Liver (tissue), 9 donors: Measurements from ENCODE around the gene RPH3AL. TPM values are rescaled to one million over a fixed set of nuclear protein-coding genes. Genes with fewer than 3 reads are reported as not detected.

Source experiments
- DNase-seq: peaks from one replicate; pipeline ENCODE4 v3.0.0-alpha.2; 2017; ENCODE audit warnings: low spot score
- H3K27ac ChIP-seq, 2 donors: one replicate each; pipeline ENCODE4 v1.7.0; 2013; ENCODE audit warnings: inconsistent platforms in 2 of 2, low read length in 2 of 2, control low read depth in 1 of 2, low read depth in 1 of 2, mild to moderate bottlenecking in 1 of 2
- H3K27me3 ChIP-seq, 4 donors: one replicate each; pipeline versions ENCODE4 v1.6.1 to v1.7.0; 2013; ENCODE audit warnings: low read length in 3 of 4, inconsistent platforms in 1 of 4, mild to moderate bottlenecking in 1 of 4, moderate library complexity in 1 of 4; ENCODE audit not compliant: control insufficient read depth in 4 of 4, insufficient read depth in 4 of 4
- H3K36me3 ChIP-seq, 4 donors: one replicate each; pipeline versions ENCODE4 v1.6.1 to v1.7.0; 2013; ENCODE audit warnings: low read length in 3 of 4, mild to moderate bottlenecking in 3 of 4, low read depth in 1 of 4, moderate library complexity in 1 of 4; ENCODE audit not compliant: control insufficient read depth in 4 of 4, insufficient read depth in 3 of 4
- H3K4me1 ChIP-seq, 4 donors: one replicate each; pipeline versions ENCODE4 v1.6.1 to v1.7.0; 2013; ENCODE audit warnings: low read length in 3 of 4, mild to moderate bottlenecking in 3 of 4, moderate library complexity in 1 of 4; ENCODE audit not compliant: control insufficient read depth in 4 of 4, insufficient read depth in 4 of 4
- H3K4me3 ChIP-seq, 3 donors: one replicate each; pipeline versions ENCODE4 v1.6.1 to v1.7.0; 2013; ENCODE audit warnings: low read length in 3 of 3, control low read depth in 1 of 3, low read depth in 1 of 3, mild to moderate bottlenecking in 1 of 3
- H3K9ac ChIP-seq, 2 donors: one replicate each; pipeline ENCODE4 v1.7.0; 2013; ENCODE audit warnings: low read length in 2 of 2, mild to moderate bottlenecking in 2 of 2, moderate library complexity in 2 of 2, control low read depth in 1 of 2, low read depth in 1 of 2
- H3K9me3 ChIP-seq, 4 donors: one replicate each; pipeline versions ENCODE4 v1.6.1 to v1.7.0; 2013; ENCODE audit warnings: low read length in 3 of 4; ENCODE audit not compliant: control insufficient read depth in 4 of 4
- EGR1 ChIP-seq, 2 donors: IDR thresholded peaks; 2 replicates each; pipeline ENCODE4 v1.6.1; 2016 to 2018; ENCODE audit warnings: antibody characterized with exemption in 2 of 2, low read depth in 2 of 2
- FOXA1 ChIP-seq: IDR thresholded peaks from 2 replicates; pipeline ENCODE4 v1.6.1; 2016; ENCODE audit warnings: antibody characterized with exemption
- FOXA2 ChIP-seq: IDR thresholded peaks from 2 replicates; pipeline ENCODE4 v1.6.1; 2016; ENCODE audit warnings: antibody characterized with exemption
- GABPA ChIP-seq, 2 donors: IDR thresholded peaks in 1 of 2; conservative IDR thresholded peaks in 1 of 2; 2 replicates each; pipeline ENCODE4 v1.6.1; 2016; ENCODE audit warnings: antibody characterized with exemption in 2 of 2, mild to moderate bottlenecking in 1 of 2, moderate library complexity in 1 of 2
- HNF4G ChIP-seq: IDR thresholded peaks from 2 replicates; pipeline ENCODE4 v1.6.1; 2016; ENCODE audit warnings: antibody characterized with exemption
- NR2F2 ChIP-seq: IDR thresholded peaks from 2 replicates; pipeline ENCODE4 v1.6.1; 2016; ENCODE audit warnings: antibody characterized with exemption
- RXRA ChIP-seq, 2 donors: IDR thresholded peaks; 2 replicates each; pipeline ENCODE4 v1.6.1; 2017 to 2018; ENCODE audit warnings: antibody characterized with exemption in 2 of 2, mild to moderate bottlenecking in 1 of 2
- SP1 ChIP-seq: IDR thresholded peaks from 2 replicates; pipeline ENCODE4 v1.6.1; 2018; ENCODE audit warnings: antibody characterized with exemption, mild to moderate bottlenecking
- TAF1 ChIP-seq: conservative IDR thresholded peaks from 2 replicates; pipeline ENCODE4 v1.6.1; 2016; ENCODE audit warnings: antibody characterized with exemption, mild to moderate bottlenecking
- YY1 ChIP-seq: IDR thresholded peaks from 2 replicates; pipeline ENCODE4 v1.6.1; 2016; ENCODE audit warnings: antibody characterized with exemption, mild to moderate bottlenecking
- WGBS: extraction: QIAGEN DNeasy Blood & Tissue Kit; methylation state at CpG from one replicate; pipeline ENCODE4 v1.1.7; 2013; 5-methylcytosine and 5-hydroxymethylcytosine counted together
- polyA plus RNA-seq, 2 donors: library from polyadenylated mRNA; stranded (reverse) in 1 of 2; unstranded in 1 of 2; fragments of 200-250 nt in 1 of 2; fragments of >200 nt in 1 of 2; fragmentation: Nextera tagmentation in 1 of 2; extraction: Ambion mirVana in 1 of 2; gene quantifications; one replicate each; pipeline versions ENCODE4 v1.2.1 to v1.2.3, GENCODE V29; 2013 to 2015
- total RNA-seq, 2 donors: library from RNA; depleted of rRNA; stranded (reverse); fragments of >200 nt; gene quantifications; one replicate each; pipeline ENCODE4 v1.2.3, GENCODE V29; 2014
- TF ChIP-seq, protein P1 (sequence below): fragments of 150-350 bp; IDR thresholded peaks from 2 replicates; pipeline ENCODE4 v1.5.1; 2017; ENCODE audit warnings: improper control_type of control experiment, low read depth, low read length; ENCODE audit not compliant: missing input control
- TF ChIP-seq, protein P2 (sequence below): IDR thresholded peaks from 2 replicates; pipeline ENCODE4 v1.6.1; 2016; ENCODE audit warnings: antibody characterized with exemption
- TF ChIP-seq, protein P3 (sequence below): IDR thresholded peaks from 2 replicates; pipeline ENCODE4 v1.6.1; 2016; ENCODE audit warnings: antibody characterized with exemption
- TF ChIP-seq, protein P4 (sequence below): IDR thresholded peaks from 2 replicates; pipeline ENCODE4 v1.6.1; 2016; ENCODE audit warnings: antibody characterized with exemption
- donor health status: healthy.
- donor health status: healthy.
- donor health status: healthy.
- donor health status: healthy.
- donor health status: healthy.

The RPH3AL gene
- total and polyA plus RNA-seq, 4 donors: 8.5 to 52.5 (median 13.9) TPM

DNA sequence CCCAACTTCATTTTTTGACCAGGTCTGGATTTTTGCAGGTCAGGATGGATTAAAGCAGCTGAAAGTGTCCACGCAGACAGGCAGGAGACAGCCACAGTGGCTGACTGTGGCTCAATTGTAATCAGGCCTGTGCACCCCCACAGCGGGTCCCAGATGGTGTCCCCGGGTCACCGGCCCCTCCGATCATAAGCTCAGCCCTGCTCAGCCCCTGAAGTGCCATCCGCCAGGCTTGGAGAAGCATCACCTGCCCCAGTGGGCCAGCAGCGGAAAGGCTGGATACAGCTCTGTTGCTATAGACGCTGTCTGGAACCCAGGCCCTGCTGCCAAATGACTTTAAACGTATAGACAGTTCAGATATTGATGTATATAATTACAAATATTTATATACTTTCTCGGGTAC lies 60.6 kb downstream of the RPH3AL start:
- Histone ChIP-seq H3K36me3 (peaks cover 0 to 3% (median under 1%) of the 10 kb centered on the region in 4 donors), H3K9ac (no peak overlapping the region), H3K9me3 (no peaks in the 10 kb centered on the region), H3K4me1 (no peaks in the 10 kb centered on the region), H3K27ac (no peak overlapping the region), H3K4me3 (no peak overlapping the region), H3K27me3 (no peaks in the 10 kb centered on the region)
- TF ChIP-seq GABPA (IDR thresholded peaks at IDR 0.05 in 1 of 2, conservative IDR thresholded peaks at IDR 0.05 in 1 of 2) (no peak), EGR1 (IDR thresholded peaks at IDR 0.05; ENCODE audit: low read depth in 2 of 2) (no peak)
- 94% methylated on average over 10 of the region's 10 CpGs for WGBS
- no peak for DNase-seq

DNA sequence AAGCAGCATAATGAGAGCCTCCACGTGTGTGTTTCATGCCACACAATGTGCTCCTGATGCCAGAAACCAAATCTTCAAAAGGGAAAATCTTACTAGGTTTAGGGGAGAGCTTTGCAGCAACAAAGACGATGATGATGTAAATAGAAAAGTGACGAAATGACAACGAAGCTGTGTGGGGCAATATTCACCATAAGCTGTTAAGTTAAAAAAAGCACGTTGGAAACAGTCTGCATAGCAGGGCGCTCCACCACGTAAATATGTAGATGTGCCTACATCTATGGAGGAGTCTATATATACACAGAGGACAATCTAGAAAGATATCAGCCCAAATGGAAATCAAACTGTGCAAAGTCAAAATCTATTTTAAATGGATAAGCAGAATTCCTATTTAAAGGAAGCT lies 61.0 kb downstream of the RPH3AL start:
- Histone ChIP-seq H3K9me3 (no peaks in the 10 kb centered on the region), H3K9ac (no peak overlapping the region), H3K27me3 (no peaks in the 10 kb centered on the region), H3K27ac (no peak overlapping the region), H3K36me3 (peaks cover 0 to 3% (median 0%) of the 10 kb centered on the region in 4 donors), H3K4me3 (no peak overlapping the region), H3K4me1 (no peaks in the 10 kb centered on the region)
- TF ChIP-seq SP1: no peak
- TF ChIP-seq FOXA2: no peak
- TF ChIP-seq FOXA1: no peak
- TF ChIP-seq NR2F2: no peak
- no peak for TF ChIP-seq HNF4G
- TF ChIP-seq TAF1: no peak
- DNase-seq: no peak
- WGBS: 88% methylated on average over 7 of the region's 7 CpGs

DNA sequence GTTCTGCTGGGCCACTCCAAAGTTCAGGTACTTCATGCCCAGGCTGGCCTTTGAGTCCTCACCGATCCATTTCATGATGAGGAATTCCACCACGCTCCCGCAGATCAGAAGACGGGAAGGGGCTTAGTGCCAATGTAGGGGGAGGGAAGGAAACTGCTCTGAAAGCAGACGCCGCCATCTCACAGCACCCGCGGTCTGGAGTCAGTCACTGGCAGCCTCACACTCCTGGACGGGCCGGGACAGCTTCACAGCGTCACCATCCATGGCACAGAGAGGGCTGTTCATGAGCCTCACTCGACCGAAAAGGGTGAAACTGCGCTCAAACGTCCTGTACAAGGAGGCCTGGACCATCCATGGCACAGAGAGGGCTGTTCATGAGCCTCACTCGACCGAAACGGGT lies 62.0 kb downstream of the RPH3AL start:
- WGBS: 95% methylated on average over 18 of the region's 18 CpGs
- Histone ChIP-seq H3K9me3 (no peaks in the 10 kb centered on the region), H3K9ac (peak overlapping the region in 1 of 2 donors; percentile 25), H3K27me3 (no peaks in the 10 kb centered on the region), H3K4me3 (no peak overlapping the region), H3K36me3 (peaks cover 0 to 3% (median 2%) of the 10 kb centered on the region in 4 donors), H3K4me1 (no peaks in the 10 kb centered on the region), H3K27ac (no peak overlapping the region)
- TF ChIP-seq GABPA (IDR thresholded peaks at IDR 0.05 in 1 of 2, conservative IDR thresholded peaks at IDR 0.05 in 1 of 2) (no peak), RXRA (IDR thresholded peaks at IDR 0.05) (no peak), YY1 (no peak), SP1 (no peak)
- TF ChIP-seq, protein P1, sequence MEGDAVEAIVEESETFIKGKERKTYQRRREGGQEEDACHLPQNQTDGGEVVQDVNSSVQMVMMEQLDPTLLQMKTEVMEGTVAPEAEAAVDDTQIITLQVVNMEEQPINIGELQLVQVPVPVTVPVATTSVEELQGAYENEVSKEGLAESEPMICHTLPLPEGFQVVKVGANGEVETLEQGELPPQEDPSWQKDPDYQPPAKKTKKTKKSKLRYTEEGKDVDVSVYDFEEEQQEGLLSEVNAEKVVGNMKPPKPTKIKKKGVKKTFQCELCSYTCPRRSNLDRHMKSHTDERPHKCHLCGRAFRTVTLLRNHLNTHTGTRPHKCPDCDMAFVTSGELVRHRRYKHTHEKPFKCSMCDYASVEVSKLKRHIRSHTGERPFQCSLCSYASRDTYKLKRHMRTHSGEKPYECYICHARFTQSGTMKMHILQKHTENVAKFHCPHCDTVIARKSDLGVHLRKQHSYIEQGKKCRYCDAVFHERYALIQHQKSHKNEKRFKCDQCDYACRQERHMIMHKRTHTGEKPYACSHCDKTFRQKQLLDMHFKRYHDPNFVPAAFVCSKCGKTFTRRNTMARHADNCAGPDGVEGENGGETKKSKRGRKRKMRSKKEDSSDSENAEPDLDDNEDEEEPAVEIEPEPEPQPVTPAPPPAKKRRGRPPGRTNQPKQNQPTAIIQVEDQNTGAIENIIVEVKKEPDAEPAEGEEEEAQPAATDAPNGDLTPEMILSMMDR: no peak
- TF ChIP-seq, protein P2, sequence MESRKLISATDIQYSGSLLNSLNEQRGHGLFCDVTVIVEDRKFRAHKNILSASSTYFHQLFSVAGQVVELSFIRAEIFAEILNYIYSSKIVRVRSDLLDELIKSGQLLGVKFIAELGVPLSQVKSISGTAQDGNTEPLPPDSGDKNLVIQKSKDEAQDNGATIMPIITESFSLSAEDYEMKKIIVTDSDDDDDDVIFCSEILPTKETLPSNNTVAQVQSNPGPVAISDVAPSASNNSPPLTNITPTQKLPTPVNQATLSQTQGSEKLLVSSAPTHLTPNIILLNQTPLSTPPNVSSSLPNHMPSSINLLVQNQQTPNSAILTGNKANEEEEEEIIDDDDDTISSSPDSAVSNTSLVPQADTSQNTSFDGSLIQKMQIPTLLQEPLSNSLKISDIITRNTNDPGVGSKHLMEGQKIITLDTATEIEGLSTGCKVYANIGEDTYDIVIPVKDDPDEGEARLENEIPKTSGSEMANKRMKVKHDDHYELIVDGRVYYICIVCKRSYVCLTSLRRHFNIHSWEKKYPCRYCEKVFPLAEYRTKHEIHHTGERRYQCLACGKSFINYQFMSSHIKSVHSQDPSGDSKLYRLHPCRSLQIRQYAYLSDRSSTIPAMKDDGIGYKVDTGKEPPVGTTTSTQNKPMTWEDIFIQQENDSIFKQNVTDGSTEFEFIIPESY: no peak
- TF ChIP-seq, protein P3, sequence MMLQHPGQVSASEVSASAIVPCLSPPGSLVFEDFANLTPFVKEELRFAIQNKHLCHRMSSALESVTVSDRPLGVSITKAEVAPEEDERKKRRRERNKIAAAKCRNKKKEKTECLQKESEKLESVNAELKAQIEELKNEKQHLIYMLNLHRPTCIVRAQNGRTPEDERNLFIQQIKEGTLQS: no peak
- TF ChIP-seq, protein P4, sequence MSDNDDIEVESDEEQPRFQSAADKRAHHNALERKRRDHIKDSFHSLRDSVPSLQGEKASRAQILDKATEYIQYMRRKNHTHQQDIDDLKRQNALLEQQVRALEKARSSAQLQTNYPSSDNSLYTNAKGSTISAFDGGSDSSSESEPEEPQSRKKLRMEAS: no peak
- no peak for DNase-seq
